DMS114 treated with DMSO at 0.1 percent for 48 hours (cell line): ENCODE data around the gene GRAMD4.

Experiments
- DNase-seq: peaks from one replicate; lab custom pipeline; 2025; ENCODE audit not compliant: unreplicated experiment; lab: John Stamatoyannopoulos, UW

The GRAMD4 gene

GRCh38 chr22:46619830-46620501 is at the start of gene GRAMD4:
GRAMD4 (plus strand) TSS chr22:46620386; CDS start chr22:46626800, 6,414 bp downstream.
- DNase-seq = no peak

GRCh38 chr22:46571642-46572250 is 48.4 kb upstream of the GRAMD4 start:
- DNase-seq = no peak

GRCh38 chr22:46572911-46573780 is 47.0 kb upstream of the GRAMD4 start:
- DNase-seq = no peak

DNA sequence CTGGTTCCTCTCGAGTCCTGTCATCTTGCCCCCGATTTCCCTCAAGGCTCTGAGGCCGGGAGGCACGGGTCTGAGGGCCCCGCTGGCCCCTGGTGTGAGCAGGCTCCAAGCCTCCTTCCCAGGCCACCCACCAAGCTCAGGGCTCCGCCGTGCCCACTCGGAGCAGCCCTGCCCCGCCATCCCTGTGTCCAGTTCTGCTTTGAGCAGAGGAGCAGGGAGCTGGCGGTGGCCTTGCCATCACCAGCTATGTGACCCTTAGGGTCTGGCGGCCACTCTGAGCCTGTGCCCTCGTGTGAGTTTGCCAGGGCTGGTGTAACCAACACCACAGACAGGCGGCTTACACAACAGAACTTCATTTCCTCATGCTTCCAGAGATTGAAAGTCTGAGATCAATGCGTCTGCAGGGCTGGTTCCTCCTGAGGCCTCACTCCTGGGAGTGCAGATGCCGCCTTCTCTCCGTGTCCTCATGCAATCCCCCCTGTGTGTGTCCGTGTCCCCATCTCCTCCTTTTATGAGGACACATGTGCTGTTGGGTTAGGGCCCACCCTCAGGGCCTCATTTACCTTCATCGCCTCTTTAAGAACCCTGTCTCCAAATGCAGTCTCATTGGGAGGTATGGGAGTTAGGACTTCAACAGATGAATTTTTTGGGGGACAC is 46.3 kb upstream of the GRAMD4 start:
- no peak for DNase-seq

- DNase-seq = no peak
Measured at GRCh38 chr22:46574438-46574992, 45.7 kb upstream of the GRAMD4 start.

DNA sequence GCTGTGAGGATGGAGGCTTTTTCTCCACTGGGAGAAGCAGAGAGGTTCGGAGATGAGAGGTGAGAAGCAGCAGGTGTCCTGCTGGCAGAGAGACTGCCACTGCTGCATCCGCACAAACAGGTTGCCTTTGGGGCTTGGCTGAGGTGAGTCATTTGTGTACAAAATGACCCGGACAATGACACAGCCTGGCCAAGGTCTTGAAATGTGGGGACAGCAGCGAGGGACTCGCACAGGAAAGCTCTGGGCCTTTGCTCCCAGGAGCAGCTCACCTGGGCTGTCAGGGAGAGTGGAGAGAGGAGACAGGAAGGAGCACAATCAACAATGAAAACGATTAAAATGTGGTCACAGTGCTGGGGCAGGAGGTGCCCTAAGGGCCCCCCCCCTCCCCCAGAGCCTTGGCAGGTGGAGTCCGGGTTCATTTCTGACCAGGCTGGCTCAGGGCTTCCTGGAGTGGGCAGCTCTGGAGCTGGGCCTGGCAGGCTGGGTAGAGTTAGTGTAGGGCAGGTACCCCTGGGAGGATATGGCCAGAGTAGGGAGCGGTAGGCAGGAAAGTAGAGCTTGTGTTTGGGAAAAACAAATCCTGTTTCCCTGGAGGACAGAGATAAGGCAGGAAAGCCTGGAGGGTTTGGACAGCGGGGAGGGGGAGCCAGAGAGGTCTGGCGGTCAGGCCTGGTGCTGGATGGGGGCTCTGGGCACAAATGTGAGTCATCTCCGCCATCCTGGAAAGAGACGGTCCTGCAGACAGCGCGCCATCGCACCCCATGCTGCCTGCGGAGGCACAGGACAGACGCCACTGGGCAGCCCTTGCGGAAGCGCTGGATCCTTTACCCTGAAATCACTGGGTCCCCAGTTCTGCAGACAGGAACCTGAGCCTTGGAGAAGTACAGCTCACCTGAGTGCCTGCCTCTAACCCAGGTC is 44.9 kb upstream of the GRAMD4 start:
- no peak for DNase-seq

- no peak for DNase-seq
Measured at GRCh38 chr22:46575911-46576555, 44.2 kb upstream of the GRAMD4 start.

DNA sequence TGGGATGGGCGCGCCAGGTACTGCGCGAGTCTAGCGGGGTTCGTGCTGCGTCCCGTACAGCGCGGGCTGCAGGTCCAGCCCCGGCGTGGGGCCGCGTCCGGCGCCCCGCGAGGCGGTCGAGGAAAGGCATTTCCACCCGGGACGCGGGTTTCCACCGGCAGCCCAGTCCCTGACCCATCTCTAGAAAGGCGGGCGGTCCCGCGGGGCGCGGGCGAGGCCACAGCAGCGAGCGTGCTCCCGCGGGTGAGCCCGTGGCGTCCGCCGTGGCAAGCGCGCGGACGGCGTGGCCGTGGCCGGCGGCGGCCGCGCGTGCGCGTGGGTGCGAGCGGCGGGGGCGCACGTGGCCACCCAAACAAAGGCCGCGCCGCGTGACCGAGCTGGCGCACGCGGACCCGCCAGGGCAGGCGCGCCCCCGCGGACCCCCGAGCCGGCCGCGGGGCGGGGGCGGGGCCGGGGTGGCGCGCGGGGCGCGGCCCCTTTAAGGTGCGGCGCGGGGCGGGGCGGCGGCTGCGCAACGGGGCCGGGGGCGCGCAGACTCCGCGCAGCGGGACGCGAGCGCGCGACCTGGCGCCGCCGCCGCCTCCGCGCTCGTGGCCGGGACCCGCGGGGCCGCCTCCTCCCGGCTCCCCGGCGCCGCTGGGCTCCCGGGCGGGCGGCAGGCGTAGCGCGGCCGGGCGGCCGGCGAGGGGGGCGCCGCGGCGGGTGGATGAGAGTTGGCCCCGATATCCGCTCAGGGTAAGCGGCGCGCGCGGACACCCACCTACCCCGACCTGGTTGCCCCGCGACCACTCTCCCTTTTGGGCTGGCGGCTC is 43.4 kb upstream of the GRAMD4 start:
- no peak for DNase-seq

- no peak for DNase-seq
Measured at GRCh38 chr22:46577368-46578249, 42.6 kb upstream of the GRAMD4 start.

GRCh38 chr22:46578251-46578823 is 41.8 kb upstream of the GRAMD4 start:
- no peak for DNase-seq

GRCh38 chr22:46578824-46579561 is 41.2 kb upstream of the GRAMD4 start:
- no peak for DNase-seq

- DNase-seq = no peak
Measured at GRCh38 chr22:46579751-46580449, 40.3 kb upstream of the GRAMD4 start.

GRCh38 chr22:46580940-46581537 is 39.1 kb upstream of the GRAMD4 start:
- no peak for DNase-seq

GRCh38 chr22:46581538-46582244 is 38.5 kb upstream of the GRAMD4 start:
- DNase-seq = no peak
